H1 (cell line): ENCODE data around the gene SESN2. TPM values are rescaled to one million over a fixed set of nuclear protein-coding genes. Genes with fewer than 3 reads are reported as not detected.

Experiments
- CEBPB ChIP-seq: IDR thresholded peaks from 2 replicates; pipeline ENCODE4 v1.6.1; 2012; ENCODE audit warnings: low read depth, low read length
- polyA plus RNA-seq, 7 experiments: library from polyadenylated mRNA; depleted of rRNA in 3 of 7; stranded (reverse) in 5 of 7; unstranded in 2 of 7; fragments of >200 nt in 5 of 7; fragments of 200-250 nt in 2 of 7; gene quantifications; 1 replicate in 5 of 7; 2 replicates in 1 of 7; 4 replicates in 1 of 7; pipeline versions ENCODE4 v1.2.1 to v1.2.3, GENCODE V29; 2011 to 2013; ENCODE audit warnings: missing spikeins in 2 of 7, mixed read lengths in 2 of 7
- total RNA-seq: library from RNA; stranded (reverse); fragmentation: NEBNext Ultra II Directional; extraction: Animal tissue kit (Norgen Biotek cat#: 25700); gene quantifications from 2 replicates; pipeline ENCODE4 v1.2.1, GENCODE V29; 2021
- TF ChIP-seq, protein P1 (sequence below): fragments of 300-600 bp; sonication (generic); IDR thresholded peaks from 2 replicates; pipeline ENCODE4 v1.7.1; 2012; ENCODE audit warnings: low read length, moderate library complexity, mild to moderate bottlenecking, inconsistent platforms; ENCODE audit not compliant: insufficient replicate concordance

The SESN2 gene
- total and polyA plus RNA-seq, 2 of the 8 experiments (the other 6 are each of a cell fraction or from before 2014, with no cell fraction given) = 25.1 to 33.0 TPM

DNA sequence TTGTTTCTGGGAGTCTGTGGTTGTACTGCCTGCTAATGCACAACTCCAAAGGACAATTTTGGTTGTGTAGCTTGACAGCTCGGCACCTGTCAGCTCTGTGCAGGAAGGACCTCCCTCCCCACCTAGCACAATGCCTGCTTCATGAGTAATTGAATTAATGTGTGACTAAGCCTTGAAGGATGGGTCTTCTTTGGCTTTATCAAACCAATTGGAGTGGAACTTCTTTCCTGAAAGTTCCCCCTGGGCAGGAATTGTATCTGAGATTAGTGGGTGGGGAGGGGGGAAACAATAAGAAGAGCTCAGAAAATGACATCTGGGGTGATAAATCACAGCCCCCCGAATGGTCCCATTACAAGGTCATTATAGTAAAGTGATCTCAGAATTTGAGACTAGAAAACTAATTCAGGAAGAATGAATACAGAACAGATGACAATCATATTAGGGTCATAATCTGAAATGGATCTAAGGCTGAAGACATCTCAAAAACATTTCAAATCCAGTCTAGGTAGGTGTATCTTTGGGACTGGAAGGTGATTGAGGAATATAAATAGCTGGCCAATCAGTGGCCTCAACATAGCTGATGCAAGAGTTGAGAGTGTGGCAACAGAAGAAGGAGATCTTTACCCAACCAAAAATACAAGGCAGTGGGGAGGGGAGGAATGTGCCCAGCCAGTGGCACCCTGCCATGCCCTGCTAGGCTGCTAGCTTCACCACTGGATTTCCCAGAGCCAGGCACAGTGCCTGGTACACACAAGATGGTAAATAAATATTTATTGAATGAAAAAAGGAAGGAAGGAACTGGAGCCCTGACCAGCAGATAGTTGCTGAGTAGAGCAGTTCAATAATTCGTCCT lies 10.1 kb upstream of the SESN2 start (continued):
- TF ChIP-seq, protein P1, sequence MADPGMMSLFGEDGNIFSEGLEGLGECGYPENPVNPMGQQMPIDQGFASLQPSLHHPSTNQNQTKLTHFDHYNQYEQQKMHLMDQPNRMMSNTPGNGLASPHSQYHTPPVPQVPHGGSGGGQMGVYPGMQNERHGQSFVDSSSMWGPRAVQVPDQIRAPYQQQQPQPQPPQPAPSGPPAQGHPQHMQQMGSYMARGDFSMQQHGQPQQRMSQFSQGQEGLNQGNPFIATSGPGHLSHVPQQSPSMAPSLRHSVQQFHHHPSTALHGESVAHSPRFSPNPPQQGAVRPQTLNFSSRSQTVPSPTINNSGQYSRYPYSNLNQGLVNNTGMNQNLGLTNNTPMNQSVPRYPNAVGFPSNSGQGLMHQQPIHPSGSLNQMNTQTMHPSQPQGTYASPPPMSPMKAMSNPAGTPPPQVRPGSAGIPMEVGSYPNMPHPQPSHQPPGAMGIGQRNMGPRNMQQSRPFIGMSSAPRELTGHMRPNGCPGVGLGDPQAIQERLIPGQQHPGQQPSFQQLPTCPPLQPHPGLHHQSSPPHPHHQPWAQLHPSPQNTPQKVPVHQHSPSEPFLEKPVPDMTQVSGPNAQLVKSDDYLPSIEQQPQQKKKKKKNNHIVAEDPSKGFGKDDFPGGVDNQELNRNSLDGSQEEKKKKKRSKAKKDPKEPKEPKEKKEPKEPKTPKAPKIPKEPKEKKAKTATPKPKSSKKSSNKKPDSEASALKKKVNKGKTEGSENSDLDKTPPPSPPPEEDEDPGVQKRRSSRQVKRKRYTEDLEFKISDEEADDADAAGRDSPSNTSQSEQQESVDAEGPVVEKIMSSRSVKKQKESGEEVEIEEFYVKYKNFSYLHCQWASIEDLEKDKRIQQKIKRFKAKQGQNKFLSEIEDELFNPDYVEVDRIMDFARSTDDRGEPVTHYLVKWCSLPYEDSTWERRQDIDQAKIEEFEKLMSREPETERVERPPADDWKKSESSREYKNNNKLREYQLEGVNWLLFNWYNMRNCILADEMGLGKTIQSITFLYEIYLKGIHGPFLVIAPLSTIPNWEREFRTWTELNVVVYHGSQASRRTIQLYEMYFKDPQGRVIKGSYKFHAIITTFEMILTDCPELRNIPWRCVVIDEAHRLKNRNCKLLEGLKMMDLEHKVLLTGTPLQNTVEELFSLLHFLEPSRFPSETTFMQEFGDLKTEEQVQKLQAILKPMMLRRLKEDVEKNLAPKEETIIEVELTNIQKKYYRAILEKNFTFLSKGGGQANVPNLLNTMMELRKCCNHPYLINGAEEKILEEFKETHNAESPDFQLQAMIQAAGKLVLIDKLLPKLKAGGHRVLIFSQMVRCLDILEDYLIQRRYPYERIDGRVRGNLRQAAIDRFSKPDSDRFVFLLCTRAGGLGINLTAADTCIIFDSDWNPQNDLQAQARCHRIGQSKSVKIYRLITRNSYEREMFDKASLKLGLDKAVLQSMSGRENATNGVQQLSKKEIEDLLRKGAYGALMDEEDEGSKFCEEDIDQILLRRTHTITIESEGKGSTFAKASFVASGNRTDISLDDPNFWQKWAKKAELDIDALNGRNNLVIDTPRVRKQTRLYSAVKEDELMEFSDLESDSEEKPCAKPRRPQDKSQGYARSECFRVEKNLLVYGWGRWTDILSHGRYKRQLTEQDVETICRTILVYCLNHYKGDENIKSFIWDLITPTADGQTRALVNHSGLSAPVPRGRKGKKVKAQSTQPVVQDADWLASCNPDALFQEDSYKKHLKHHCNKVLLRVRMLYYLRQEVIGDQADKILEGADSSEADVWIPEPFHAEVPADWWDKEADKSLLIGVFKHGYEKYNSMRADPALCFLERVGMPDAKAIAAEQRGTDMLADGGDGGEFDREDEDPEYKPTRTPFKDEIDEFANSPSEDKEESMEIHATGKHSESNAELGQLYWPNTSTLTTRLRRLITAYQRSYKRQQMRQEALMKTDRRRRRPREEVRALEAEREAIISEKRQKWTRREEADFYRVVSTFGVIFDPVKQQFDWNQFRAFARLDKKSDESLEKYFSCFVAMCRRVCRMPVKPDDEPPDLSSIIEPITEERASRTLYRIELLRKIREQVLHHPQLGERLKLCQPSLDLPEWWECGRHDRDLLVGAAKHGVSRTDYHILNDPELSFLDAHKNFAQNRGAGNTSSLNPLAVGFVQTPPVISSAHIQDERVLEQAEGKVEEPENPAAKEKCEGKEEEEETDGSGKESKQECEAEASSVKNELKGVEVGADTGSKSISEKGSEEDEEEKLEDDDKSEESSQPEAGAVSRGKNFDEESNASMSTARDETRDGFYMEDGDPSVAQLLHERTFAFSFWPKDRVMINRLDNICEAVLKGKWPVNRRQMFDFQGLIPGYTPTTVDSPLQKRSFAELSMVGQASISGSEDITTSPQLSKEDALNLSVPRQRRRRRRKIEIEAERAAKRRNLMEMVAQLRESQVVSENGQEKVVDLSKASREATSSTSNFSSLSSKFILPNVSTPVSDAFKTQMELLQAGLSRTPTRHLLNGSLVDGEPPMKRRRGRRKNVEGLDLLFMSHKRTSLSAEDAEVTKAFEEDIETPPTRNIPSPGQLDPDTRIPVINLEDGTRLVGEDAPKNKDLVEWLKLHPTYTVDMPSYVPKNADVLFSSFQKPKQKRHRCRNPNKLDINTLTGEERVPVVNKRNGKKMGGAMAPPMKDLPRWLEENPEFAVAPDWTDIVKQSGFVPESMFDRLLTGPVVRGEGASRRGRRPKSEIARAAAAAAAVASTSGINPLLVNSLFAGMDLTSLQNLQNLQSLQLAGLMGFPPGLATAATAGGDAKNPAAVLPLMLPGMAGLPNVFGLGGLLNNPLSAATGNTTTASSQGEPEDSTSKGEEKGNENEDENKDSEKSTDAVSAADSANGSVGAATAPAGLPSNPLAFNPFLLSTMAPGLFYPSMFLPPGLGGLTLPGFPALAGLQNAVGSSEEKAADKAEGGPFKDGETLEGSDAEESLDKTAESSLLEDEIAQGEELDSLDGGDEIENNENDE = no peak
- peak; percentile 96 for TF ChIP-seq CEBPB
